Smooth muscle cell (in vitro differentiated cells): Measurements from ENCODE around the gene OPRL1. TPM values are rescaled to one million over a fixed set of nuclear protein-coding genes. Genes with fewer than 3 reads are reported as not detected.

ENCODE experiments used
- DNase-seq: peaks from one replicate; lab custom pipeline; 2025; ENCODE audit not compliant: unreplicated experiment; lab: John Stamatoyannopoulos, UW
- H2AFZ ChIP-seq: fragments of 200-600 bp; sonication (generic); 2 replicates; pipeline ENCODE4 v1.6.0; 2016; ENCODE audit warnings: antibody characterized with exemption, low read depth, mild to moderate bottlenecking
- H3F3A ChIP-seq: fragments of 200-600 bp; sonication (generic); 2 replicates; pipeline ENCODE4 v1.6.0; 2017; ENCODE audit warnings: antibody characterized with exemption, low read depth
- H3K27ac ChIP-seq: fragments of 200-600 bp; sonication (generic); 2 replicates; pipeline ENCODE4 v1.5.1; 2016; ENCODE audit warnings: low read depth, mild to moderate bottlenecking
- H3K27me3 ChIP-seq: fragments of 200-600 bp; sonication (generic); 2 replicates; pipeline ENCODE4 v1.6.1; 2016; ENCODE audit warnings: low read depth, mild to moderate bottlenecking
- H3K36me3 ChIP-seq: fragments of 200-600 bp; sonication (generic); 2 replicates; pipeline ENCODE4 v1.5.1; 2016; ENCODE audit warnings: low read depth
- H3K4me1 ChIP-seq: fragments of 200-600 bp; sonication (generic); 2 replicates; pipeline ENCODE4 v1.5.1; 2016; ENCODE audit warnings: low read depth
- H3K4me2 ChIP-seq: fragments of 200-600 bp; sonication (generic); 2 replicates; pipeline ENCODE4 v1.6.0; 2016; ENCODE audit warnings: mild to moderate bottlenecking
- H3K4me3 ChIP-seq: fragments of 200-600 bp; sonication (generic); 2 replicates; pipeline ENCODE4 v1.5.1; 2016; ENCODE audit warnings: mild to moderate bottlenecking
- H3K79me2 ChIP-seq: fragments of 200-600 bp; sonication (generic); 2 replicates; pipeline ENCODE4 v1.6.0; 2016; ENCODE audit warnings: low read depth, mild to moderate bottlenecking
- H3K9ac ChIP-seq: fragments of 200-600 bp; sonication (generic); 2 replicates; pipeline ENCODE4 v1.6.0; 2016; ENCODE audit warnings: low read depth
- H3K9me3 ChIP-seq: fragments of 200-600 bp; sonication (generic); replicated peaks from 2 replicates; pipeline ENCODE4 v1.5.1; 2016; ENCODE audit warnings: low read depth
- H4K20me1 ChIP-seq: fragments of 200-600 bp; sonication (generic); 2 replicates; pipeline ENCODE4 v1.6.0; 2016; ENCODE audit warnings: low read depth
- CTCF ChIP-seq: fragments of 200-600 bp; sonication (generic); IDR thresholded peaks from 2 replicates; pipeline ENCODE4 v1.5.1; 2017; ENCODE audit warnings: borderline replicate concordance, mild to moderate bottlenecking, antibody characterized with exemption; ENCODE audit not compliant: insufficient read depth, poor library complexity, severe bottlenecking
- WGBS: methylation state at CpG from one replicate; pipeline ENCODE4 v1.1.7; 2016; ENCODE audit warnings: low lambda C conversion rate; 5-methylcytosine and 5-hydroxymethylcytosine counted together
- polyA plus RNA-seq: library from polyadenylated mRNA; unstranded; fragments of >200 nt; fragmentation: Nextera tagmentation; extraction: Ambion mirVana; gene quantifications from 2 replicates; pipeline ENCODE4 v1.2.1, GENCODE V29; 2016
- total RNA-seq: library from RNA; depleted of rRNA; stranded (reverse); fragments of >200 nt; gene quantifications from 2 replicates; pipeline ENCODE4 v1.2.3, GENCODE V29; 2014

OPRL1 gene
- total and polyA plus RNA-seq, 2 experiments from 2014 or later: 3.1 to 6.4 TPM

- no peaks in the 10 kb centered on the region for H3K79me2 ChIP-seq
- H3K9me3 ChIP-seq: no peaks in the 10 kb centered on the region
- no peak overlapping the region for H3K9ac ChIP-seq
- H3K4me1 ChIP-seq: no peaks in the 10 kb centered on the region
- H2AFZ ChIP-seq: no peak overlapping the region
- 92% methylated on average over 12 of the region's 12 CpGs for WGBS
- no peaks in the 10 kb centered on the region for H4K20me1 ChIP-seq
- DNase-seq: no peak
- peaks cover 11% of the 10 kb centered on the region for H3F3A ChIP-seq
- no peaks in the 10 kb centered on the region for H3K27me3 ChIP-seq
- TF ChIP-seq CTCF: no peak
- no peaks in the 10 kb centered on the region for H3K36me3 ChIP-seq
- no peak overlapping the region for H3K4me3 ChIP-seq
- no peak overlapping the region for H3K4me2 ChIP-seq
- H3K27ac ChIP-seq: no peak overlapping the region
Measured at GRCh38 chr20:64058536-64058935, 21.3 kb upstream of the OPRL1 start.

DNA sequence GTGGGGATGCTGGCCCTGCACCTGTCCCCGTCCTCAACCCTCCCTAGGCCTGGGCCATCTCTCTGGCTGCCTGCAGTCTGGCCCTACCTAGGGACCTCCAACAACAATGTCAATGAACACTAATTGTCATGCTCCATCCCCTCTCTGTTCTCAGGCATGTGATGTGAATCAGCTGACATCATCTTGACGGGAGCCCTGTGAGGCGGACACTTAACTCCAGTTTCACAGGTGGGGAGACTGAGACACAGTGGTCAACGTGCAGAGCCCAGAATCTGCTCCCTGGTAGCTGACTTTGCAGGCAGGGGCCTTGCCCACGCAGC, 17.6 kb upstream of the OPRL1 start:
- H3K36me3 ChIP-seq: no peaks in the 10 kb centered on the region
- no peak for DNase-seq

GRCh38 chr20:64062596-64063388, 17.1 kb upstream of the OPRL1 start, which contains the start of gene TCEA2:
TSS of gene TCEA2 (plus strand) at chr20:64063198. CDS start at chr20:64063313, 115 bp downstream.
- no peaks in the 10 kb centered on the region for H3K27me3 ChIP-seq
- no peaks in the 10 kb centered on the region for H3K79me2 ChIP-seq
- H3K4me1 ChIP-seq: peaks cover 6% of the 10 kb centered on the region
- H3F3A ChIP-seq: no peaks in the 10 kb centered on the region
- H3K9me3 ChIP-seq: no peaks in the 10 kb centered on the region
- no peak for TF ChIP-seq CTCF
- peak within 1 kb of the TSS; percentile 88 for H3K4me2 ChIP-seq
- peak within 1 kb of the TSS; percentile 93 for H3K4me3 ChIP-seq
- H3K27ac ChIP-seq: peak within 1 kb of the TSS; percentile 62
- peaks cover 10% of the 10 kb centered on the region for H4K20me1 ChIP-seq
- peak within 1 kb of the TSS; percentile 79 for H3K9ac ChIP-seq
- H2AFZ ChIP-seq: peak within 1 kb of the TSS; percentile 21
- peak; percentile 82 for DNase-seq
- H3K36me3 ChIP-seq: no peaks in the 10 kb centered on the region
- WGBS: 11% methylated on average over 61 of the region's 85 CpGs

More for the DNA sequence above, 17.6 kb upstream of the OPRL1 start:
- Histone ChIP-seq H3K27ac (peak overlapping the region; percentile 62), H3K9ac (peak overlapping the region; percentile 79), H3K4me1 (peaks cover 6% of the 10 kb centered on the region), H3K27me3 (no peaks in the 10 kb centered on the region), H2AFZ (peak overlapping the region; percentile 21), H4K20me1 (peaks cover 10% of the 10 kb centered on the region), H3K4me2 (peak overlapping the region; percentile 88), H3K4me3 (peak overlapping the region; percentile 93), H3K9me3 (no peaks in the 10 kb centered on the region), H3K79me2 (no peaks in the 10 kb centered on the region), H3F3A (no peaks in the 10 kb centered on the region)
- 66% methylated on average over 5 of the region's 5 CpGs for WGBS
- no peak for TF ChIP-seq CTCF
